HK-2 (cell line): Measurements from ENCODE around the gene CLEC4G.

Experiments
- DNase-seq: peaks from one replicate; pipeline ENCODE4 v3.0.0-alpha.2; 2018; ENCODE audit not compliant: unreplicated experiment

Gene CLEC4G

DNA sequence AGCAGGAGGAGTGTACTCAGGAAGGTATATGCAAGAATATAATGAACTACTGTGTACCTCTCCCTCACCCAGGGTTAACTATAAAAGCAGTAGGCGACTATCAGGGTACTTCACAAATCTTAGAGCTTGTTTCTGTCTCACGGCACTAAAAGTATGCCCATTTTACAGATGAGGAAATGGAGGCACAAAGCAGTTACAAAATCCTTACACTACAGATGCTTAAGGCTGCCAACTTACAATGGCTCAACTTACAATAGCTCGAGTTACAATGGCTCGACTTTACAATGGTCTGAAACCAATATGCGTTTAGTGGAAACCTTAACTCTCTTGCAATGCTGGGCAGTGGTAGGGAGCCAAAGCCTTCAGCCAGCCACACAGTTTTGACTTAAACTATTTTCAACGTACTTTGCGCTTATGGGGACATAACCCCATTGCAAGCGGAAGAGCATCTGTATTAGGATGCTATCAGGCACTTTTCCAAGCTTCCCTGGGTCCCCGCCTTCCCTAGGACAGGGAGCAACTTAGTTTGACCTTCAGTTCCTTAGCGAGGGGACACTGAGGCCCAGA, 34.1 kb downstream of the CLEC4G start:
- no peak for DNase-seq

GRCh38 chr19:7694499-7694898, 37.4 kb downstream of the CLEC4G start:
- no peak for DNase-seq

DNA sequence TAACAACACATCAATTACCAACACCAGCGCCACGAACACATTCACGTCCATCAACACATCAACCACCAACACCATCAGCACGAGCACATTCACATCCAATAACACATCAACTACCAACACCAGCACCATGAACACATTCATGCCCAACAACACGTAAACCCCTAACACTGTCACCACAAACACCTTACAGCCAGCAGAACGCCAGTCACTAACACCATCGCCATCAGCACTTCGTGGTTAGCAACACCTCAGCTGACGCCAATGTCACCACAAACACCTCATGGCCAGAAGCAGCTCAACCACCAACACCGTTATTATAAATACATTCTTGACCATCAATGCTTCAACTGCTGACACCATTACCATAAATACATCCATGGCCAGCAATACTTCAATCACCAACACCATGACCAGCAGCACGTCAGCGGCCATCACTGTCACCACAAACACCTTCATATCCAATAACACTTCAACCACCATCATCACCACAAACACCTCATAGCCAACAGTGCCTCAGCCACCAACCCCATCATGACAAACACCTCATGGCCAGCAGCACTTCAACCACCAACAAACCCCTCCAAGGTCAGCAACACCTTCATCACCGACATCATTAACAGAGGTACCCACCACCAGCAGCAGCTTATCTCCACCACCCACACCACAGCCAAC, 39.4 kb downstream of the CLEC4G start:
- DNase-seq, result no peak

DNA sequence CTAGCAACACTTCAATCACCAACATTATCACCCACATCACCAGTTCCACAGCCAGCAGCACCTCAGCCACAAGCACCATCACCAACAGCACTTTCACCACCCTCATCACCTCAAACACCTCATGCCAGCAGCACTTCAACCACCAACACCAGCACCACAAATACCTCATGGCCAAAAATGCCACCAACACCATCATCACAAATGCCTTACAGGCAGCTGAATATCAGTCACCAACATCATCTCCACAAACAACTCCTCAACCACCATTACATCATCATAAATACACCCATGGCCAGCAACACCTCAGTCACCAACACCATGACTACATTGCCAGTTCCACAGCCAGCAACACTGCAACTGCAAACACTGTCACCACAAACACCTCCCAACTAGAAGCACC, 40.4 kb downstream of the CLEC4G start:
- no peak for DNase-seq

- DNase-seq, result no peak
Measured at GRCh38 chr19:7690779-7691258, 41.1 kb downstream of the CLEC4G start.

- DNase-seq, result no peak
Measured at GRCh38 chr19:7689165-7689564, 42.7 kb downstream of the CLEC4G start.

DNA sequence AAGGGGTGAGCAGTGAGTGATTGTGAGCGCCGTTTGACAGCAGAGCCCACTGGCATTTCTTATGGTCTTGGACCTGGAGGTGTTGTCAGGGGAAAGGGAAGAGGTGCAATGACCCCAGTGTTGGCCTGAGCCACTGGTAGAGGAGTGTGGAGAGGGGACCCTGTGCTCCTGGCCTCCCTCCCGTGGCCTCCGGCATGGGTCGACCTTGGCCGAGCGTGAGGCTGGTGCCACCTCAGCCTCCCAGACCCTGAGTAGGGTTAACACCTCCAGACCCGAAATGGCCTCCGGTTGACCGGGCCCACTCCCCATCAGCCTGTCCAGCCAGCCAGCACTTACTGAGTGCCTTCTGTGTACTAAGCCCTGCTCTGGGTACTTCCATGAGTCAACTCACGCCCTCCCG, 44.7 kb downstream of the CLEC4G start:
- no peak for DNase-seq

- DNase-seq, result no peak
Measured at GRCh38 chr19:7685546-7686445, 46.1 kb downstream of the CLEC4G start.

GRCh38 chr19:7682175-7682855, 49.6 kb downstream of the CLEC4G start:
- DNase-seq, result no peak

DNA sequence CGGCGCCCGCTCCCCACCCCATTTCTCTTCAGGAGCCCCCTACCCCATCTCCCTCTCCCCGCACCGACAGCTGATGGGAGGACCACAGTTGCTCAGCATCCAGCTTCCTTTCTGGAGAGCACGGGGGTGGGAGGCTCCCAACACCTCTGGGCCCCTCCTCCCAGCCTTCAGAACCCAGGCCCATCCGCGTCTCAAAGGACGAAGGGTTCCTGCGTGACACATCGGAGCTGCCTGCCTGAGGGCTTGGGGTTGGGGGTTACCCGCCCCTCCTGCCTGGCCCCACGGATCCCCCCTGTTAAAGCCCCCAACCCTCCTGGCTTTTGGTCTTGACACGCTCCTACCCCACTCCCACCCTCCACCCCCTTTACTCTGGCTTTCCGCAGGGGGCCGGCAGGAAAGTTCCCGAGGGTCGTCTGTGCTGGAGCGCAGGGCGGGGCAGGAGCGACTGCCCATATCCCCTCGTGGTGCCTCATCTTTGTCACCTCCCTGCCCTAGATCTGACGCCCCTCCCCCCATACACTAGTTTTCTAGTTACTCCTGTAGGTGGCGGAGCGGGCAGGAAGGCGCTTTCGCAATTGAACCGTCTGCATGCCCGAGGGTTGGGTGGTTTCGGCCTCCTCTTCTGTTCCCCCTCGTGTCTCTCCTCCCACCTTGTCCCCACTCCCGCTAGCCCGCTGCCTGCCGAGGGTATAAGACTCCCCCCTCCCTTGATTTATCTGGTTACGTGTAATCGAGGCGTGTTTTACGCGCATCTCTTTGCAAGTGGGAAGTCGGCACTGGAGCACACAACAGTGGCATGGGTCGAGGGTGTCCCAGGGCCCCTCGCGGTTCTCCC, 50.4 kb downstream of the CLEC4G start:
- DNase-seq, result peak; percentile 38

- DNase-seq, result peak; percentile 81
Measured at GRCh38 chr19:7680606-7681339, 51.1 kb downstream of the CLEC4G start, which contains the start of gene TRAPPC5. Gene TRAPPC5 (plus strand): TSS chr19:7680833. CDS start chr19:7682254, 1,421 bp downstream.

DNA sequence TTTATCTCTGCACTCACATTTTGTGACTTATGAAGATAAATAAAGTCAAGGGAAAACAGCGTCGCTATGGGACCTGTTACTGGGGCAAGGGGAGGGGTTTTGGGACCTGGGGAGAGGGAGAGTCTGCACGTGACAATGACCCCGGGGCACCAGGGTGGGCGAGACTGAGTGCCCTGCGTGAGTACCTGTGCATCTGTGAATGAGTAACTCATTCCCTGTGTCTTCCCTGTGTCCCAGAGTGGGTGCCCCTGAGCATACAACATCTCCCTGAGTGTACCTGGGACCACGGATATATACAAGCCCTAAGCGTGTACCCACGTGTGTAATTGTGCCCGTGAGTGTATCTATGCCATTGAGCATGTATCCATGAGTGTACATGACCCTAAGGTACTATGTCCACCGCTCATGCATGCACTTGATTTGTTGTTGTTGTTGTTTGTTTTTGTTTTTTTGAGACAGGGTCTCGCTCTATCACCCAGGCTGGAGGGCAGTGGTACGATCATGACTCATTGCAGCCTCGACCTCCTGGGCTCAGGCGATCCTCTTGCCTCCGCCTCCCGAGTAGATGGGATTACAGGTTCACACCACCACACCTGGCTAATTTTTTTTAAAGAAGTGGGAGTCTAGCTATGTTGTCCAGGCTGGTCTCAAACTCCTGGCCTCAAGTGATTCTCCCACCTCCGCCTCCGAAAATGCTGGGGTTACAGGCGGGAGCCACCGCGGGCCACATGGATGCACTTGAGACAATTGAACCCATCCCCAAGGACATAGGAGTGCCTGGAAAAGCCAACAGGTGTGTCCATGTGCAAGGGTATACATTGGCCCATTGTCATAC, 51.9 kb downstream of the CLEC4G start:
- no peak for DNase-seq

GRCh38 chr19:7678971-7679751, 52.7 kb downstream of the CLEC4G start:
- no peak for DNase-seq
